ENCODE results near the gene RAP1GDS1.
"Not testable (repeated sequence)": the region's sequence is repeated elsewhere in the genome, so short reads cannot be mapped to it uniquely, and the experiment has no call there.

RAP1GDS1 gene

DNA sequence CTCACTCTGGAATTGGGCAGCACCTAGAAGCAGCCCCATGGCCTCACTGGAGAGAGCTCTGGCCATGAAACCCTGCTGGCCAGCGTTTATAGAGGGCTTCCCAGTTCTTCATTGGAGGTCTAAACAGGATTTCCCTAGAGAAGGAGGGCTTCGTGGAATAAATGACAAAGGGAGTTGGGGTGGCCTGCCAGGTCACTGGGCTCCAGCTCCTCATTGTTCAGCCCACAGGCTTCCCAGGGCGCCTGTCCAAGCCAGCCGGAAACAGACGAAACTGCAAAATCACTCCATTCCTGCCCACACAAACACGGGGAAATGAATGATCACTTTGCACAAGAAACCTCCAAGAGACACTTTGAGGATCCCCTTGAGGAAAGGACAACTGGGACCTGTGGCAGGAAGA, 207.5 kb downstream of the RAP1GDS1 start:
- DNase-seq (ENCODE audit: low read depth, low spot score) = no peak
- no peak overlapping the region for H3K4me3 ChIP-seq (ENCODE audit: low read length)

DNA sequence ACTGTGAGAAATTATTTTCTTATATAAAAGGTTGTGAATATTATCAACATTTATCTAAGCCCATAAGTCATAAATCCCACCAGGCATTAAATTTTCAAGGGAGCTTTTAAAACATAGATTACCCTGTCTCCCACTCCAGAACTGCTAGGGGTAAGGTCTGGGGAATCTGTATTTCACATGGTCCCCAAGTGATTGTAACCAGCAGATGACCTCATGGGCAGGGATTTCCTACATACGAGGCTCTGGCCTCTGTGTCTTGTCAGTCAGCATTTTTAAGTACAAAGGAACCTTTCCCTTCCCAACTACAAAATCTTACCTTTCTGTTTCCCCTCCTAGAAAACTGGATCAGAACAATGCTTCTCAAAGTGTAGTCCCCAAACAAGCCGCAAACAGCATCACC, 208.6 kb downstream of the RAP1GDS1 start:
- no peak for DNase-seq (ENCODE audit: low read depth, low spot score)
- no peak overlapping the region for H3K4me3 ChIP-seq (ENCODE audit: low read length)

DNA sequence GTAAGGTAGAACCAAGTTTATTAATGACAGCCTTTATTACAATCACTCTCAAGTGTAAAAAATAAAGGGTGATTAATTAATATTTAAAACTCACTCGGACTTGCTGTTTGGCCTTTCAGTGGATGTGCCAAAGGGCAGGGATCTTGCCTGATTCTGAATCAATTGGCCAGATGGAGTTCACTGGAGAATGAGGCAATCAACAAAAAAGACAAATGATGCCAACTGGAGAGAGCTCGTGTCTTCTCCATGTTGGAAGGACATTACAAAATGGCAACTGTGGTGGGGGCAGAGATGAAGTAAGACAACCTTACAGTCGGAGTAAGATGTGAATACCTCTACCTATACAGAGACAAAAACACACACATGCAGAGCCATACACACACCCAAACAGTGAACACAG, 209.2 kb downstream of the RAP1GDS1 start:
- H3K4me3 ChIP-seq (ENCODE audit: low read length) = no peak overlapping the region
- DNase-seq (ENCODE audit: low read depth, low spot score) = no peak

DNA sequence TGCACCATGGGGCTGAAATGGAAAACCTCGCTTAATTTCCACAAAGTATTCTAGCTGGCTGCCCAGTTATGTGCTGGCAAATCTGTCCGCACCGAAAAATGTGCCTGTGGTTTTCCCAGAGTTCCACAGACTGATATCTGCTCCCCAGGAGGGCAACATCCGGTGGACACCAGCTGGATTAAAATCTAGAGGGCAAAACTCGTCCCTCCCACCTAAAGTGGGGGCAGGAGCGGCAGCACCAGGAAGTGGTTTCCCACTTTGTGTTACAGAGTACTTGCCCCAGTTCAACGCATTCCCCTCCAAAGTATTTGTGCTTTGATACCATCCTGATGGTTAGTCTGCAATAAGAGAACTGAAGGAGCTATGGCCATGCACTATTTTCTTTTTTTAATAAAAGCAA, 209.6 kb downstream of the RAP1GDS1 start:
- DNase-seq (ENCODE audit: low read depth, low spot score) = peak; percentile 64
- no peak overlapping the region for H3K4me3 ChIP-seq (ENCODE audit: low read length)

DNA sequence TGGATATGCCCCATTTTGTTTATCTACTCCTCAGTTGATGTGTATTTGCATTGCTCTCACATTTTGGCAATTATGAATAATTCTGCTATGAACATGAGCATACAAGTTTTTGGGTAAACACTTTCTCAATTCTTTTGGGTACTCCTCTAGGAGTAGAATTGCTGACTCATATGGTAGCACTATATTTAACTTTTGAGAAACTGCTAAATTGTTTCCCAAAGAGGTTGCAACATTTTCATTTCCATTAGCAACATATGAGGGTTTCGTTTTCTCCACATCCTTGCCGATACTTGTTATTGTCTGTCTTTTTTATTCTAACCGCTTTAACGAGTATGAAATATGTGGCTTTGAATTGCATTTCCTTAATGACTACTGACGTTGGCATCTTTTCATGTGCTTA, 211.9 kb downstream of the RAP1GDS1 start:
- H3K4me3 ChIP-seq (ENCODE audit: low read length) = no peak overlapping the region
- DNase-seq (ENCODE audit: low read depth, low spot score) = no peak

DNA sequence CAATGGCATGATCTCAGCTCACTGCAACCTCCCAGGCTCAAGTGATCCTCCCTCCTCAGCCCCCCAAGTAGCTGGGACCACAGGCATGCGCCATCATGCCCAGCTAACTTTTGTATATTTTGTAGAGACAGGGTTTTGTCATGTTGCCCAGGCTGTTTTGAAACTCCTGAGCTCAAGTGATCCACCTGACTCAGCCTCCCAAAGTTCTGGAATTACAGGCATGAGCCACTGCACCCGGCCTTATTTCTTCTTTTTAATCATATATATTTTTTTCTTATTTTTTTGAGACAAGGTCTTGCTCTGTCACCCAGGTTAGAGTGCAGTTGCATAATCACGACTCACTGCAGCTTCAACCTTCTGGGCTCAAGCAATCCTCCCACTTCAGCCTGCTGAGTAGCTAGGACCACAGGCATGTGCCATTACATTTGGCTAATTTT, 213.2 kb downstream of the RAP1GDS1 start:
- DNase-seq (ENCODE audit: low read depth, low spot score) = no peak

DNA sequence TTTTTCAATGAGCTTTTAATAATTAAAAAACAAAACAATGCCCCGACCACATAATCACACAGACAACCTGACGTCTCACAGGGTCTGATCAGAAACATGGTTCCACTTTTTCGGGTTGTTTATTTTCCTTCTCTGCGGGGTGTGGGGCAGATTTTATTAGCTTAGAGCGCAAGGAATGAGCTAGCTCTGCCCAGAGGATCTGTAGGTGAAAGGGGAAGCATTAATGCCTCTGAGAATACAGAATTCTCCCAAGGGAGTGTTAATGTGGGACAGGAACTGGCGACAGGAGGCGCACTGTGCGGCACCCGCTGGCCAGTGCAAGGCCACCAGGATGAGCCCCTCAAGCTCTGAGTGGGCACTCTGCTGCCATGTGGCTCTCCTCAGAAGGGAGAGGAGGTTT, 215.7 kb downstream of the RAP1GDS1 start:
- no peak for DNase-seq (ENCODE audit: low read depth, low spot score)
- no peak overlapping the region for H3K4me3 ChIP-seq (ENCODE audit: low read length)

More for the DNA sequence above, 213.2 kb downstream of the RAP1GDS1 start:
- H3K4me3 ChIP-seq (ENCODE audit: low read length) = no peak overlapping the region

DNA sequence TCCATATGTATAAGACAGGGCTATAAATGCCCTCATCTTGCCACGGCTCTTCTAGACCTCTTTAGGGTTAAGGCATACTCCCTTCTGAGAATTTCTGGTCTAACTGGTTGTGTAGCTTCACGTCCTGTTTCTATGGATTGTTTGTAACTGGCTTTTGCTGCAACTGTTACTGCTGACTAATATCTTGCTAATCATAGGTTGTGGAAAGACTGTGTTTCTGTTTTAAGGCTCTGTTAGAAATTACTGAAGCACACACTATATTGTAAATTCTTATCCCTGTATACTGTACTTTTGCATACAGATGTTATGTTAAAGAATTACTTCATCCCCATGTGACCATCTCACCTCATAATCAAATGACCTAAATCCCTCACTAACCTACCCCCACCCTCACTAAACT, 218.4 kb downstream of the RAP1GDS1 start:
- DNase-seq (ENCODE audit: low read depth, low spot score) = not testable (repeated sequence)

DNA sequence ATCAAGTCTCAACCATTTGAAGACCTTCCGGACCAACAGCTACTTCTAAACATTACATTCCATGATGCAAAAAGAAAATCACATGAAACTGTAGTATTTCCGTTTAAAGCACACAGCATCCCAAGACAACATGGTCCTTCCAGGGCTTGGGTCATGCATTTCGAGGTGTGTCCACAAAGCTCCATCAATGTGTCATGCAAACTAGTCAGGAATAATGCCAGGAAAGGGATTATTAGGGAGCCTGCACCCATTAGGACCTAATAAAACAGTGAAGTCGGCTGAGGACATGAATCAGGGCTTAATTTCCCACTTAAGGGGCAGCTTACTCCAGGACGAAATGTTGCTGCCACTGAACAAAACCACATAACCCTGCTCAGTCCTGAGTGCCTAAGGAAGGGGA, 219.4 kb downstream of the RAP1GDS1 start:
- no peak overlapping the region for H3K4me3 ChIP-seq (ENCODE audit: low read length)
- DNase-seq (ENCODE audit: low read depth, low spot score) = no peak

More for the DNA sequence above, 218.4 kb downstream of the RAP1GDS1 start:
- H3K4me3 ChIP-seq (ENCODE audit: low read length) = not testable (repeated sequence)

DNA sequence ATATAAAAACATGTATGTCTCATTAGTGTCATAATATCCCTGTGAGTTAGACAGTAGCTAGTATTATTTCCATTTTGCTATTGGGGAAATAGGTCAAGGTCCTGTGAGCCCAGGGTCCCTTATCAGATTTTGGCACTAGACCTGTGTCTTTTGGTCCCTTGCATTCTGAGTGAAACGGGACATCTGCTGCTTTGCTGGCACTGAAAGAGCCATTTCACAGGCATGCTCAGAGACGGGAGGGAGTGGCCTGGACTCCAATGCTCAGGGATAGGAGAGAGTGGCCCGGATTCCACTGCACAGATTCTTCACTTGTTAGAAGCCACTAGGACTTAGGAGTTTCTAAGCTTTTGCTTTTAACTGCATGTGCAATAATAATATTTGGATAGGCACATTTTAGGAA, 220.0 kb downstream of the RAP1GDS1 start:
- H3K4me3 ChIP-seq (ENCODE audit: low read length) = no peak overlapping the region
- DNase-seq (ENCODE audit: low read depth, low spot score) = no peak

DNA sequence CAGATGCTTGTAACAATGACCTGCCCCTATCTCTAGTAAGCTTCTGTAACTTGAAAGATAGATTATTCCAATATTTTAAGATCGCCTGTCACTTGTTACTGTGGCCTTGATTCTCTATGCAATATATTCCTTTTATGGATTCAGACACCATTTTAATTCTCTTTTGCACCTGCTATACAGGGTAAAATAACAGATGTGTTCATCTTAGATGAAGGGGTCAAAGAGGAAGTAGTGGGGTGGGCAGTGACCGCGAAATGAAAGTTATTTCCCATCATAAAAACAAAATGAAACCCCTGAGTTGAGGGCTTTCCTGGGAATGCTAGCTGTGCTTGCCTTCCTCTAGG, 221.3 kb downstream of the RAP1GDS1 start:
- no peak overlapping the region for H3K4me3 ChIP-seq (ENCODE audit: low read length)
- DNase-seq (ENCODE audit: low read depth, low spot score) = no peak

DNA sequence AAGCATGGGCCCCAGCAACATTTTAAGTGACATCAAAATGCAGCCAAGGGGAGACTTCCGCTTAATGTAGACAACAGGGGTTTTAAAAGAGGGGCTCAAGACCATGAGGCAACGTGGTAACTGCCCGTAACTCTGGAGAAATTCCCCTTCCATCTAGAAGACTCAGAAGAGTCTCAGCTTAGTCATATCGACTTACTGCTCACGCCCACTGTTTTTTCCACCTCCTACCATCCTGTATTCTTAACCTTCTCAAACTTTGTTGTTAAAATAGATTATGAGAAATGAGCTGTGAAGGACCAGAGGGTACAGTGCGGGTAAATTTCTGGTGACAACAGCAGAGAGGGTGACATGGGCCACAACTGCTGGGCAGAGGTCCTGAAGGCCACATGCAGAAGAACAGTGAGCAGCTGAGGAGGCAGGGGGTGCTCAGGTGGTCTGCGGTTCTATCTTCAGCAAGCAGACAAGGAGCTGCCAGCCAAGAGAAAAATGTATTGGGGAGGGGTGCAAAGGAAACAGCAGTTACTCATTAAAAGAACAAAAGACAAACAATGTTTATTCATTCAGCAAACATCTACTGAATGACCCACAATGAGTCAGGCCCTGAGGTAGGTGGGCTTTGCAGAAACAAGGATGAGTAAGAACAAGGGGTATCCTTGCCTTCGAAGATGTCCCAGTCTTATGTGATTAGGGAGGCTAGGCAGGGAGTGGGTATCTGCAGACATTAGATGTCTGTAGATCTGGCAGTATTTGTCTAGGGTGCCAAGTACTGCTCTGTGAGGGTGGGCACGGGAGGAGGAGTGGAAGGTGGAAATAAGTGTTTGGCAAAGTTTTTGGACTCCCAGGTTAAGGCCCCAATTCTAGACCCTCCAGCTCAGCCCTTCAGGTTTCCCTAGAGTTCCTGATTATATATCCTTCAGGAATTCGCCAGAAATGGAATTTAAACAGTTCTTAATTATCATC, 221.9 kb downstream of the RAP1GDS1 start:
- no peak overlapping the region for H3K4me3 ChIP-seq (ENCODE audit: low read length)
- no peak for DNase-seq (ENCODE audit: low read depth, low spot score)

DNA sequence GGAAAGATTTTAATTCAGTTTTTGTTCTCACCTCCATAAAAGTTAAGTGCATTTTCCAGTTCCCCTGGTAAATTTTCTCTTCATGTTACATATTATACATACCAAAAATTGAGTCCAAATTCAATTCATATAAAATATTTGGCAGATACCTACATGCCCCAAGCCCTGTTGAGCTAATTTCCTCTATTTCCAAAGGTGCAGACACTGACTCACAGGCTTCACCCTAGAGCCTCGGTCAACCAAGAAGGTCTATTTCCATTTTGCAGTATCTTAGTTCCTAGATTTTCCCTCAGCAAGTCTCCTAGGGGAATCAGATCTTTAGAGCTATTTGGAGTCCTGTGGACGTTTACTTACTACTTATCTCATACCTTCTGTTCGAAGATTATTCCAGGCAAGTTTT, 222.8 kb downstream of the RAP1GDS1 start:
- no peak for DNase-seq (ENCODE audit: low read depth, low spot score)
- H3K4me3 ChIP-seq (ENCODE audit: low read length) = no peak overlapping the region

DNA sequence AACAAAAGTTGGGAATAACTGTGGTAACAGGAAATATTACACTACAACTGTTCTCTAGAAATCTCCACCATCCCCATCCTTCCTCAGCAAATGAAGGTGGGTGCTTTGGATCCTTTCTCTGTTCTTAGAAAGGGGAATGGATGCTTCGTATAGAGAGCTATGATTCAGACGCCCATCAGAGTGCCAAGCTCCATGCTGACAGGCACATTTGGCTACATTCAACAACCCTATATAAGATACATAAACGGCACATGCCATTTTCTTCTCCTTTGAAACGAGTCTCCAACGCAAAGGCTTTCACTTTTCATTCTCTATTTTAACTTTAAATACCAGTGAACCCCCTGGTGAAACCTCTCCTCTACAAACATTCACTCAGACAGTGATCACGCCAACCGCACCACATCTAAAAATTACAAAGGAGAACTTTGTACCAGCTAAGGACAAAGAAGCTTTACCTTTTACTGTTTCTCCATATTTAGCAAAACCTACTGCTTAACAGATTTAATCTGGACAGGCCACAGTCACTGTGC, 224.7 kb downstream of the RAP1GDS1 start:
- H3K4me3 ChIP-seq (ENCODE audit: low read length) = no peak overlapping the region
- DNase-seq (ENCODE audit: low read depth, low spot score) = no peak

DNA sequence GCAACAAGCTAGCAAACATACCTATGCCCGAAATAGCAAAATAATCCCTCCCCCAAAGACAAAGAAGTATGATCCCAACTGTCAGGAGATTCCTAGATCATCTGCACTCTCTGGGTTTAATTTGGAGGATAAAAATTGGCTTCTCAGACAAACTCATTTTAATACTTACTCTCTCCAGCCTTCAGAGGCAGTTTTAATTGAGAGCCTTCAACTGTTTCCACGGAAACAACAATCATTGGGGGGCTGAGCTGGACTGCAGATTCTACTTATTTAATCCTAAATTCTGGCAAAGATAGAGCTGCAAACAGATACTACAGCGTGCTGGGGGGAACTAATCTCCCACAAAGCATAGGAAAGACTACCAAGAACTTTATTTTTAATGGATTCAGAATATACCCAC, 229.1 kb downstream of the RAP1GDS1 start:
- H3K4me3 ChIP-seq (ENCODE audit: low read length) = no peak overlapping the region
- no peak for DNase-seq (ENCODE audit: low read depth, low spot score)

DNA sequence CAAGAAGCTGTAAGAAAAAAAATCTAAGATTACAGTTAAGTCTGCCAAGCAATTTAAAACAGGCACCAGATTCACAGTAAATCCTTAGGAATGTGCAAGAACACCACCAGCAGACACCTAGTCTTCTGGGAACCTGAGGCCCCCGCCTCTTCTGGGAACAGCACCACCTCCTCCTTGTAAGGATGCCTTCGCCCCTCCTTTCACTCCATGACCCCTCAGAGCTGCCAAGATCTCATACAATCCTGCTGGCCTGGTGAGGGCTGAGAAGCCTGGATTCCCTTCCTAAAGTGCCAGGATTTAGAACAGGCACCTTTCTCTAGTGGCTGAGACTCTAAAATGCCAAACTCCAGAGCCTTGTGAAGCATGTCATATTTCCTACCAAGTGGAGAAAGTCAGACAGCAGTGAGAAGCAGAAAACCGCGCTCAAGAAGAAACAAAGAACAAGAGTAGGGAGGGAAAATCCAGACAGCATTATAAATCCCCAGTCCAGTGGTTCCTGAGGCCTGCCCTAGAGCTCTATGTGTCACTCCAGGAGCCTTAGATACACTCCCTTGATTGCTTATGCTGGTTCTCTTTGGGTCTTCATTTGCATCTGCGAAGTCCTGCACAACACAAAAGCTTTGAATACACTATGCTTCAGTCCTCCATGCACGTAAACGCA, 230.8 kb downstream of the RAP1GDS1 start:
- no peak for DNase-seq (ENCODE audit: low read depth, low spot score)

DNA sequence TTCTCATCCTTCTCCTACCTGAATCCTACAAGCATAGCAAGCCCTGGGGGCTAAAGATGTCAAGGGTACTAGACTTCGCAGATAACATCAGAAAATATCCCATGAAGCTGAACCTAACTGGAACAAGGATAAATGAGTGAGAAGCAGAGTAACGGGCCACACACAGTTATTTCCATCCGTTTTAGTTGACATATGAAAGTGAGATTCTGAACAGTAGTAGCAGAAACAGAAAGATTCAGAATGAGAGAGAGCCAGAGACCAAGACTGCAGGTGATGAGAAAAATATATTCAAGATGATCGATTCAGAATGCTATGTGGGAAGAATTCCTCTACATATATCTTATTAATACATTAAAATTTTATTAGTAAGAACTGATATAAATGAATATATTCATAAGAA, 232.1 kb downstream of the RAP1GDS1 start:
- H3K4me3 ChIP-seq (ENCODE audit: low read length) = no peak overlapping the region
- DNase-seq (ENCODE audit: low read depth, low spot score) = no peak

More for the DNA sequence above, 230.8 kb downstream of the RAP1GDS1 start:
- no peak overlapping the region for H3K4me3 ChIP-seq (ENCODE audit: low read length)
